Kidney (tissue), 14 donors: ENCODE measurements around the gene LTBP2. TPM values are rescaled to one million over a fixed set of nuclear protein-coding genes. Genes with fewer than 3 reads are reported as not detected.
"Not testable (repeated sequence)": the region's sequence is repeated elsewhere in the genome, so short reads cannot be mapped to it uniquely, and the experiment has no call there.

Experiments
- DNase-seq, 5 donors: peaks; one replicate each; pipeline ENCODE4 v3.0.0-alpha.2; 2013 to 2020
- FAIRE-seq: peaks from 2 replicates; lab custom pipeline; 2012; peaks lifted over from hg19 to GRCh38; lab: Jason Lieb, UNC
- H3K27ac ChIP-seq, 2 donors: one replicate each; pipeline ENCODE4 v1.7.0; 2013; ENCODE audit warnings: low read depth in 2 of 2, low read length in 2 of 2, inconsistent platforms in 1 of 2
- H3K27me3 ChIP-seq: one replicate; pipeline ENCODE4 v1.7.1; 2013; ENCODE audit warnings: low read length, inconsistent platforms; ENCODE audit not compliant: control insufficient read depth, insufficient read depth
- H3K36me3 ChIP-seq, 3 donors: one replicate each; pipeline versions ENCODE4 v1.7.0 to v1.7.1; 2013; ENCODE audit warnings: low read length in 3 of 3, control low read depth in 1 of 3, inconsistent platforms in 1 of 3; ENCODE audit not compliant: insufficient read depth in 3 of 3, control insufficient read depth in 2 of 3
- H3K4me1 ChIP-seq, 3 donors: one replicate each; pipeline versions ENCODE4 v1.7.0 to v1.7.1; 2013; ENCODE audit warnings: low read length in 3 of 3, inconsistent platforms in 1 of 3, low read depth in 1 of 3; ENCODE audit not compliant: control insufficient read depth in 2 of 3, insufficient read depth in 2 of 3
- H3K4me3 ChIP-seq, 3 donors: one replicate each; pipeline versions ENCODE4 v1.7.0 to v1.8.1; 2013; ENCODE audit warnings: low read length in 3 of 3, control low read depth in 1 of 3, inconsistent platforms in 1 of 3
- H3K9ac ChIP-seq, 3 donors: one replicate each; pipeline versions ENCODE4 v1.7.0 to v1.7.1; 2013; ENCODE audit warnings: low read length in 3 of 3, control low read depth in 1 of 3, inconsistent platforms in 1 of 3
- H3K9me3 ChIP-seq, 3 donors: one replicate each; pipeline versions ENCODE4 v1.7.0 to v1.7.1; 2013; ENCODE audit warnings: low read length in 3 of 3, control low read depth in 1 of 3, inconsistent platforms in 1 of 3; ENCODE audit not compliant: control insufficient read depth in 2 of 3, insufficient read depth in 1 of 3
- intact Hi-C: fragments of 100-400 bp; cut with DNase I; formaldehyde crosslinking; loops from one replicate; pipeline ENCODE4 v1.11.1; 2022
- polyA plus RNA-seq: library from polyadenylated mRNA; stranded (reverse); fragments of 350-450 nt; fragmentation: Illumina TruSeq; extraction: RNeasy Lipid Tissue Mini Kit (QIAGEN cat#74804); gene quantifications from one replicate; pipeline ENCODE4 v1.2.3, GENCODE V29; 2014; ENCODE audit warnings: low read depth, low replicate concordance; ENCODE audit not compliant: insufficient read depth
- total RNA-seq: library from RNA; stranded (reverse); fragmentation: NEBNext Ultra II Directional; extraction: Animal tissue kit (Norgen Biotek cat#: 25700); gene quantifications from one replicate; pipeline ENCODE4 v1.2.1, GENCODE V29; 2021
- TF ChIP-seq, protein P1 (sequence below): IDR thresholded peaks from 3 replicates; pipeline ENCODE4 v1.5.1; 2012; ENCODE audit warnings: mild to moderate bottlenecking, moderate library complexity, borderline replicate concordance; ENCODE audit not compliant: insufficient read depth; ENCODE audit errors: extremely low read depth
- donor health status: control.
- donor health status: control.
- donor health status: control.
- donor health status: control.
- donor health status: control.
- donor health status: DM: yes; HTN: yes; CAD: no.
- donor health status: Normal renal cell carcinoma (clear cell type).

The LTBP2 gene
- total and polyA plus RNA-seq, 2 donors from 2014 or later: 2.9 to 10.4 TPM

DNA sequence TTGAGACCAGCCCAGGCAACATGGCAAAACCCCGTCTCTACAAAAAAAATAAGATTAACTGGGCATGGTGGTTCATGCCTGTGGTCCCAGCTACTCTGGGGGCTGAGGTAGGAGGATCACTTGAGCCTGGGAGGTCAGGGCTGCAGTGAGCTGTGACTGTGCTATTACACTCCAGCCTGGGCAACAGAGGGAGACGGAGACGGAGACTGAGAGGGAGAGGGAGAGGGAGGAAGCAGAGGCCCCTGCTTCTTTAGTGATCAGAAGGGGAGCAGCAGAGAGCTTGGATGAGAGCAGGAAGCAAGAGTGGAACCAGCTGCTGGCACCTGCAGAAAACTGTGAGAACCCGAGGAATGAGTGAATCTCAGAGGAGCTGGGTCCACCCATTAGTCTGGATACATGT lies 72.5 kb downstream of the LTBP2 start:
- no peaks in the 10 kb centered on the region for H3K36me3 ChIP-seq
- no peak overlapping the region for H3K4me3 ChIP-seq
- FAIRE-seq (no peak), DNase-seq (peak in 3 of 5 donors; percentile 58 to 69 (median 68))
- H3K9ac ChIP-seq: no peak overlapping the region
- H3K27me3 ChIP-seq: no peaks in the 10 kb centered on the region
- H3K27ac ChIP-seq: no peak overlapping the region
- intact Hi-C loops: no loop called here
- H3K9me3 ChIP-seq: no peaks in the 10 kb centered on the region
- TF ChIP-seq, protein P1, sequence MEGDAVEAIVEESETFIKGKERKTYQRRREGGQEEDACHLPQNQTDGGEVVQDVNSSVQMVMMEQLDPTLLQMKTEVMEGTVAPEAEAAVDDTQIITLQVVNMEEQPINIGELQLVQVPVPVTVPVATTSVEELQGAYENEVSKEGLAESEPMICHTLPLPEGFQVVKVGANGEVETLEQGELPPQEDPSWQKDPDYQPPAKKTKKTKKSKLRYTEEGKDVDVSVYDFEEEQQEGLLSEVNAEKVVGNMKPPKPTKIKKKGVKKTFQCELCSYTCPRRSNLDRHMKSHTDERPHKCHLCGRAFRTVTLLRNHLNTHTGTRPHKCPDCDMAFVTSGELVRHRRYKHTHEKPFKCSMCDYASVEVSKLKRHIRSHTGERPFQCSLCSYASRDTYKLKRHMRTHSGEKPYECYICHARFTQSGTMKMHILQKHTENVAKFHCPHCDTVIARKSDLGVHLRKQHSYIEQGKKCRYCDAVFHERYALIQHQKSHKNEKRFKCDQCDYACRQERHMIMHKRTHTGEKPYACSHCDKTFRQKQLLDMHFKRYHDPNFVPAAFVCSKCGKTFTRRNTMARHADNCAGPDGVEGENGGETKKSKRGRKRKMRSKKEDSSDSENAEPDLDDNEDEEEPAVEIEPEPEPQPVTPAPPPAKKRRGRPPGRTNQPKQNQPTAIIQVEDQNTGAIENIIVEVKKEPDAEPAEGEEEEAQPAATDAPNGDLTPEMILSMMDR: no peak
- no peaks in the 10 kb centered on the region for H3K4me1 ChIP-seq

DNA sequence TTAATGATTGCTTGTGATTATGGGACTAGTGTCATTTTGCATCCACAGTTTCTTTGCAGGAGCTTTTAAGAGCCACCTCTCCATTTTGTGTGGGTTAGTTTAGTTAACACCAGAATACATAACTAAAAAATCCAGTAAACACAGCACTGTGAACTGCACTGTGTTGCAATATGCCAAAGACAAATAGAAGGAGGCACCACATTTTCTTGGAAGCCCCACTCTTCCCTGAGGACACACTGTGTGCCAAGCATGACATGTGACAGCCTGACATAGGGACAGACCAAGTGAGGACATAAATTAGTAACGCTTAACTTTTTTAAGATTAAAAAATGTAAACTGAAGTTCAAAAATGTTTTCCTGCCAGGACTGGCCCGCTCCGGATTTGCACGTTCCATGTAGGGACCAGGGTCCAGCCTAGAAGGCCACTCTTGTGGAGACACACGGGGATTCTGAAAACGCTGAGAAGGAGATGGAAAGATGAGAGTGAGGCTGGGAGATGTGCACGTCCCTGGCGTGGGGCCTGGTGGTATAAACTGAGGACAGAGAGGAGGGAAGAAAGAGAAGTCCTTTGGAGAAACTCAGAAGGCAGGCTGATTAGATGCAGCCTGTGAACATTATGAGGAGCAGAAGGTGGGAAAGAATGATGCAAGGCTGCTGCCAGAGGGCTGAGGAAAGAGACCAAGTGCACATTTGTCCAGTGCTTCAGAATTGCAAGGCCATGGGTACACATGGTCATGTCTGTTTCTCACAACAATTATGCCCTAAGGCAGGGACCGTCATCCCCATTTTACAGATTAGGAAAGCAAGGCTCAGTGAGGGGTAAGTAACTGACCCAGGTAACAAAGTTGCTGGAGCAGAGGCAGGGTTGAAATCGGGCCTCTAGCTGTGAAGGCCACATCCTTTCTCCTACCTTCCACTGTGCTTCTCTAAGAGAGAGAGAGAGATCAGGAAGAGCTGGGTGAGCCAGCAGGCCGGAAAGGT lies 73.3 kb downstream of the LTBP2 start:
- intact Hi-C loops: no loop called here
- Histone ChIP-seq H3K4me1 (no peaks in the 10 kb centered on the region), H3K4me3 (no peak overlapping the region), H3K9me3 (no peaks in the 10 kb centered on the region), H3K27ac (no peak overlapping the region), H3K36me3 (no peaks in the 10 kb centered on the region), H3K27me3 (no peaks in the 10 kb centered on the region), H3K9ac (no peak overlapping the region)
- TF ChIP-seq, protein P1: no peak
- DNase-seq: peak in 1 of 5 donors; percentile 4
- no peak for FAIRE-seq

DNA sequence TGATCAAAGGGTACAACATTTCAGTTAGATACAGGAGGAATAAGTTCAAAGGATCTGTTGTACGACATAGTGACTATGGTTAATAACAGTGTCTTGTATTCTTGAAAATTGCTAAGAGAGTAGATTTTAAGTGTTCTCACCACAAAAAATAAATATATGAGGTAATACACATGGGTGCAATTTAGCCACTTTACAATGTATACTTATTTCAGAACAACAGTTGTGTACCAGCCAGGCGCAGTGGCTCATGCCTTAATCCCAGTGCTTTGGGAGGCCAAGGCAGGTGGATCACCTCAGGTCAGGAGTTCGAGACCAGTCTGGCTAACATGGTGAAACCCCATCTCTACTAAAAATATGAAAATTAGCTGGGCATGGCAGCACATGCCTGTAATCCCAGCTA lies 75.7 kb downstream of the LTBP2 start:
- H3K27ac ChIP-seq, H3K4me3 ChIP-seq, intact Hi-C loops, H3K9me3 ChIP-seq, H3K4me1 ChIP-seq, H3K36me3 ChIP-seq, DNase-seq, H3K27me3 ChIP-seq, FAIRE-seq, H3K9ac ChIP-seq: not testable (repeated sequence)

DNA sequence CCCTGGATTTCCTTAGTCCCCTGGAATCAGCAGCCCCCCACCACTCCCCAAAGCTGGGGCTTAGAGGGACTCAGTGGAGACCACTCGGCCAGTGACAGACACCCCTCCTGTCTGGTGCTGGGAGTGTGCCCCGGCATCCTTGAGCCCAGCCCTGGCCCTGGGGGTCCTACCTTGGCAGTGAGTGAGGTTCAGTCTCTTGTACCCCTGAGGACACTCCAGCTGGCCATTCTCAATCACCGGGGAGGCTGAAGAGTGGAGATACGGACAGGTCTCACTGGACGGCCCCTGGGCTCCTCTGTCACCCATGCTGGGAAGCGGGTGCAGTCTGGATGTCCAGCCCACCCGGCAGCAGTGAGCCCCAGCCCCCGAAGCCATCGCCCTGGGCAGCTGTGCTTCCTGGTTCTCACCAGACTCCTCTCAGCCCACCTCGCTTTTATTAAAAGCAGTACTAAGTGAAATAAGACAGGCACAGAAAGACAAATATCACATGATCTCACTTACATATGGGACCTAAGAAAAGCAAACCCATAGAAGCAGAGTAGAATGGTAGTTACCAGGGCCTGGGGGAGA lies 76.2 kb downstream of the LTBP2 start:
- FAIRE-seq: no peak
- DNase-seq: no peak
- no peak overlapping the region for H3K27ac ChIP-seq

More for the DNA sequence above, 76.2 kb downstream of the LTBP2 start:
- Histone ChIP-seq H3K9ac (no peak overlapping the region), H3K4me1 (no peaks in the 10 kb centered on the region), H3K27me3 (no peaks in the 10 kb centered on the region), H3K36me3 (no peaks in the 10 kb centered on the region), H3K4me3 (no peak overlapping the region), H3K9me3 (no peaks in the 10 kb centered on the region)
- TF ChIP-seq, protein P1: no peak
- intact Hi-C loops: no loop called here
